Measurements from ENCODE around the gene XPNPEP1. TPM values are rescaled to one million over a fixed set of nuclear protein-coding genes. Genes with fewer than 3 reads are reported as not detected.
A peak's percentile ranks its signal among the peaks of the same experiment; 100 is the strongest.

XPNPEP1 gene
- polyA plus RNA-seq, 1 of the 3 experiments (the other 2 are of a cell fraction), result 167 TPM

DNA sequence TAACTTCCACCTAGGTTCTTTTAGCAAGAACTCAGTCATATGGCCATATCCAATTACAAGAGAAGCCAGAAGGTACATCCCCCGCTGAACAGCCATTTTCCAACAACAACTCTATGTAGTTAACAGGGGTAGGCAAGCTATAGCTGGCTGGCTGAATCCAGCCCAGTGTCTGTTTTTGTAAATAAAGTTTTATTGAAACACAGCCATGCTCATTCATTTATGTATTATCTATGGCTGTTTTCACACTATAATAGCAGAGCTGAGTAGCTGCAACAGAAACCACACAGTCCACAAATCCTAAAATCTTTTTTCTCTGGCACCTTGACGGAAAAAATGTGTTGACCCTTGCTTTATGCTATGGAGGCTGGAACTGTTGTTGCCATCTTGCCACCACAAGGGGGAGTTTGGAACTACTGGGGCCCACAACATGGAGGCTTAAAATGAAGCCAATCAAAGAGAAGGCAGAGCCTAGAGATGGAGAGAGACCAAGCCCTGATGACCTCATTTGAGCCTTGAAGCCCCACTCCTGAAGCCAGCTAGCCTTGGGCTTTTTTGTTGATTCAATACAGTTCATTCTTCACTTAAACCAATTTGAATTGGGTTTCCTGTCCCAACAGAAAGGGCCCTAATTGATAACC, 33.3 kb upstream of the XPNPEP1 start:
- Histone ChIP-seq H3K9me2 (no peaks in the 10 kb centered on the region), H2AFZ (ENCODE audit: low read depth) (no peak overlapping the region), H3K9ac (no peak overlapping the region), H3K4me1 (ENCODE audit: control insufficient read depth in 1 of 2, insufficient read depth in 2 of 2, low read depth in 1 of 2, low read length in 1 of 2) (peaks cover 2 to 8% of the 10 kb centered on the region in 2 experiments; a peak in 3 of 4 replicates), H3K4me3 (ENCODE audit: low read depth in 2 of 2, low read length in 1 of 2) (peak overlapping the region in 1 of 2 experiments; percentile 19; a peak in 1 of 4 replicates), H3K9me3 (no peaks in the 10 kb centered on the region), H3K27me3 (ENCODE audit: insufficient read depth) (no peaks in the 10 kb centered on the region), H3F3A (replicated peaks; ENCODE audit: insufficient read depth) (peaks cover 4% of the 10 kb centered on the region), H3K36me3 (replicated peaks in 1 of 2; ENCODE audit: control insufficient read depth in 1 of 2, insufficient read depth in 2 of 2, low read length in 1 of 2) (no peaks in the 10 kb centered on the region), H3K27ac (ENCODE audit: low read depth in 2 of 2, low read length in 1 of 2) (no peak overlapping the region; a peak in 1 of 4 replicates), H3K4me2 (no peak overlapping the region), H3K79me2 (ENCODE audit: insufficient read depth) (no peaks in the 10 kb centered on the region), H4K20me1 (ENCODE audit: insufficient read depth) (no peaks in the 10 kb centered on the region)
- 74% methylated on average over 2 of the region's 2 CpGs for WGBS (ENCODE audit: low lambda C conversion rate)
- CTCF ChIA-PET, result interaction anchor here (0.6 to 2.7 kb wide), 14 partner anchors 9 to 252 kb away, joined by 3 to 13 read pairs (median 3); partner anchors contain the start of gene XPNPEP1
- POLR2A ChIA-PET, result no interaction called here
- peak; percentile 66 for DNase-seq
- TF ChIP-seq TEAD4 (IDR thresholded peaks at IDR 0.05; ENCODE audit: borderline replicate concordance, insufficient read depth) (no peak), NFIC (IDR thresholded peaks at IDR 0.05; ENCODE audit: borderline replicate concordance) (no peak), JUND (IDR thresholded peaks at IDR 0.05) (no peak), POLR2AphosphoS5 (IDR thresholded peaks at IDR 0.05; ENCODE audit: low read depth, low read length) (no peak), RCOR1 (IDR thresholded peaks at IDR 0.05; ENCODE audit: low read length) (0 out of 2 replicates have a peak, but pooled peaks have one; percentile 11), RAD21 (IDR thresholded peaks at IDR 0.05; ENCODE audit: low read length) (peak; percentile 71), YY1 (IDR thresholded peaks at IDR 0.05; ENCODE audit: low read depth) (peak; percentile 73; the same call in 1 of the 2 replicates), SMC3 (IDR thresholded peaks at IDR 0.05; ENCODE audit: low read depth, low read length) (peak; percentile 66)
- TF ChIP-seq, protein P1, sequence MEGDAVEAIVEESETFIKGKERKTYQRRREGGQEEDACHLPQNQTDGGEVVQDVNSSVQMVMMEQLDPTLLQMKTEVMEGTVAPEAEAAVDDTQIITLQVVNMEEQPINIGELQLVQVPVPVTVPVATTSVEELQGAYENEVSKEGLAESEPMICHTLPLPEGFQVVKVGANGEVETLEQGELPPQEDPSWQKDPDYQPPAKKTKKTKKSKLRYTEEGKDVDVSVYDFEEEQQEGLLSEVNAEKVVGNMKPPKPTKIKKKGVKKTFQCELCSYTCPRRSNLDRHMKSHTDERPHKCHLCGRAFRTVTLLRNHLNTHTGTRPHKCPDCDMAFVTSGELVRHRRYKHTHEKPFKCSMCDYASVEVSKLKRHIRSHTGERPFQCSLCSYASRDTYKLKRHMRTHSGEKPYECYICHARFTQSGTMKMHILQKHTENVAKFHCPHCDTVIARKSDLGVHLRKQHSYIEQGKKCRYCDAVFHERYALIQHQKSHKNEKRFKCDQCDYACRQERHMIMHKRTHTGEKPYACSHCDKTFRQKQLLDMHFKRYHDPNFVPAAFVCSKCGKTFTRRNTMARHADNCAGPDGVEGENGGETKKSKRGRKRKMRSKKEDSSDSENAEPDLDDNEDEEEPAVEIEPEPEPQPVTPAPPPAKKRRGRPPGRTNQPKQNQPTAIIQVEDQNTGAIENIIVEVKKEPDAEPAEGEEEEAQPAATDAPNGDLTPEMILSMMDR (IDR thresholded peaks at IDR 0.05), result peak; percentile 74

- Histone ChIP-seq H3K27me3 (ENCODE audit: insufficient read depth) (no peaks in the 10 kb centered on the region), H3K4me3 (ENCODE audit: low read depth in 2 of 2, low read length in 1 of 2) (no peak overlapping the region), H3K27ac (ENCODE audit: low read depth in 2 of 2, low read length in 1 of 2) (no peak overlapping the region), H3K4me1 (ENCODE audit: control insufficient read depth in 1 of 2, insufficient read depth in 2 of 2, low read depth in 1 of 2, low read length in 1 of 2) (no peaks in the 10 kb centered on the region; a peak in 1 of 4 replicates), H2AFZ (ENCODE audit: low read depth) (no peak overlapping the region), H3K9me3 (no peaks in the 10 kb centered on the region), H3K36me3 (replicated peaks in 1 of 2; ENCODE audit: control insufficient read depth in 1 of 2, insufficient read depth in 2 of 2, low read length in 1 of 2) (no peaks in the 10 kb centered on the region), H3K4me2 (no peak overlapping the region), H3F3A (replicated peaks; ENCODE audit: insufficient read depth) (no peaks in the 10 kb centered on the region), H3K79me2 (ENCODE audit: insufficient read depth) (no peaks in the 10 kb centered on the region), H4K20me1 (ENCODE audit: insufficient read depth) (no peaks in the 10 kb centered on the region), H3K9me2 (no peaks in the 10 kb centered on the region), H3K9ac (no peak overlapping the region)
- DNase-seq, result no peak
- 82% methylated on average over 2 of the region's 2 CpGs for WGBS (ENCODE audit: low lambda C conversion rate)
- CTCF ChIA-PET, result no interaction called here
- POLR2A ChIA-PET, result no interaction called here
- no peak for TF ChIP-seq MXI1 (IDR thresholded peaks at IDR 0.05; ENCODE audit: low read depth, low read length)
- no peak for TF ChIP-seq FOXJ3 (CRISPR knock-in tag; IDR thresholded peaks at IDR 0.05)
- no peak for TF ChIP-seq GABPA (IDR thresholded peaks at IDR 0.05; ENCODE audit: low read depth)
- no peak for TF ChIP-seq MEF2A (IDR thresholded peaks at IDR 0.05; ENCODE audit: borderline replicate concordance, low read depth)
- TF ChIP-seq JUND (IDR thresholded peaks at IDR 0.05), result no peak
- no peak for TF ChIP-seq SIN3A (IDR thresholded peaks at IDR 0.05; ENCODE audit: borderline replicate concordance, low read depth, low read length)
Observed at GRCh38 chr10:109953766-109954165, 30.5 kb upstream of the XPNPEP1 start.

All from SK-N-SH (cell line).